GM19463 (cell line): ENCODE results near the gene LSM10.

Experiments
- ATAC-seq: cut with Tn5 transposase; IDR thresholded peaks from one replicate; pipeline ENCODE4 v1.9.1; 2021; ENCODE audit warnings: mild to moderate bottlenecking, moderate library complexity; ENCODE audit not compliant: unreplicated experiment

LSM10 gene

DNA sequence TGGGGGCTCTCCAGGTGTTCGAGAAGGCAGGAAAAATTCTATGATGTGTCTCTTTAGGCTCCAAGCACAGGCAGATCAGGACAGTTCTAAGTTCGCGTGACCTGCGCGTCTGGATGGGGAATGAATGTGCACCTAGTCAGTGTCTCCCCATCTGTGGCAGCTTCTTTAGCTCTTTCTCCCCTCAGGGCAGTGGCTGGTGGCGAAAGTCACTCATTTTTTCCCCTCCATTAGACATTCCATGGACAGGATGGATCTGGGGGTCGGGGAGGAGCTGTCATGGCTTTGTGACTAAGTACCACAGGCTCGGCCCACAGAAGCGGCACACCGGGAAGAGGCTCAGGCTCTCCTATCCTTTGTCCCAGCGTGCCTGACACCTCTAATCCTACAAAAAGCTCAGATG is 43.2 kb downstream of the LSM10 start:
- ATAC-seq: no peak

DNA sequence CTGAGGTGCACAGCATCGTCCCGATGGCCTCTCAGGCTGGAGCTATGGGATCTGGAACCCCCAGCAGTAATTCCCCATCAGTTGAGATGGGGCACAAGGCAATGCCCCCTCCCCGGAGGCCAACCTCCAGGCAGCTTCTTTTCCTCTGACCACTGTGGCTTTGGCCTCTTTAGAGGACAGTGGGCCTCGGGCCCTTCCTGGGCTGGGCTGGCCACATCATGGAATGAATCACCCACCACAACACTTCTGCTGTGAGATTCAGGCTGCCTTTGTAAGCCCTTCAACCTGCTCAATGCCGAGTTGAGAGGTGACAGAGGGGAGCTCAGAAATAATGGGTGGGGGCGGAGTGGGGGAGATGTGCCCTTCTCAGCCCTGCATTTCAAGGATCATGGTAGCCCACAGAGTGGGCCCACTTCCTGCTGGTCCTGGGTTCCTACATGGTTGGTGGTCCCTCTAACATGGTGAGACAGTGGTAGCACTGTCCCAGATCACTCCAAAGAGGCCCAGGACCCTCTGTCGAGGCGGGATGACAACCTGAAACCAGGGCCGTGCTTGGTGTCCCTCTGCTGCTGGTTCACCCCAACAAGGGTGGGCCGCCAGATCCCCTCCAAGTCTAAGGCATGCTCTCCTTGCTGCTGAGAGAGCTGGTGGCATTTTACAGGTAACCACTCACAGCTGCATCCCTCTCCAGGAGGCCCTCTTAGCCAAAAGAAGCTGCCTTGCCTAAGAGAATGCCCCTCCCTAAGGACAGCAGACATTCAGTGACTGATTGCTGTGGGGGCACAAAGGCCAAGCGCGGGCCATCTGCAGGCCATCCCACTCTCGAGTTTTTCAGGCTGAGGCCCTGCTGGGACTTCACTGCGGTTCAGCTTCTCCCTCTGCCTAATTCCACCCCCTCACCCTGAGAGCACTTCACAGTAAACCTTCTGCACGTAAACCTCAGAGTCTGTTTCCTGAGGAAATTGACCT is 44.5 kb downstream of the LSM10 start:
- ATAC-seq: no peak

DNA sequence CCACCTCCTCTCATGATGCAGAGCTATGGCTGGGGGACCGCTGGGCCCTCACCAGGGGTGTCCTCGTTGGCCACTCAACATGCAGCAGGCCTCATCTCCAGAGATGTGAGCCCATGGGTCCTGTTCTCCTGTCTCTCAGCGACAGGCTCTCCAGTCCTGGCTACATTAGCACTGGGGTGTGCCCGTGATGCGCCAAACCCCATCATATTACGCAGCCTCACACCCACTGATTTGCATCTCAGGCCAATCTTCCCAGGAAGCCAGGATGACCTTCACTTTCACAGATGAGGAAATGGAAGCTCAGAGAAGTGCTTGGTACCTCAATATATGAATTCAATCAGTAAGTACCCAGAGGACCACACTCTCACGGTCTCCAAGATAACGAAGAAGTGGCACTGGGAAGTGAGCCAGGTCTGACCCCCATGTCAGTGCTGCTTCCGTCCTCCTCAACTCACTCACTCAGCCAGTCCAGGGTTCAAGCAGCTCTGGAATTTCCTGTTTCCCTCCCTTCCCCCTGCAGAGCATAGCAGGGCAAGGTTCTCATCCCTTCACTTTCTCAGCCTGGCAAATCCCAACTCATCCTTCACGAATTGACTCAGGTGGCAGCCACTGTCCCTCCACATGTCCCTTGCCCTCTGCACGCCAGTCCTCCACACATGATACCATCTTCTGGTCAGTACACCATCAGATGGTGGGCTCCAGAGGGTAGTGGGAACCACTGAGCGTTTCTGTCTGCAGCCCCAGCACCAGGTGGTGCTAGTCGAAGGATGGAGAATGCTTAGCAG is 45.4 kb downstream of the LSM10 start:
- no peak for ATAC-seq

DNA sequence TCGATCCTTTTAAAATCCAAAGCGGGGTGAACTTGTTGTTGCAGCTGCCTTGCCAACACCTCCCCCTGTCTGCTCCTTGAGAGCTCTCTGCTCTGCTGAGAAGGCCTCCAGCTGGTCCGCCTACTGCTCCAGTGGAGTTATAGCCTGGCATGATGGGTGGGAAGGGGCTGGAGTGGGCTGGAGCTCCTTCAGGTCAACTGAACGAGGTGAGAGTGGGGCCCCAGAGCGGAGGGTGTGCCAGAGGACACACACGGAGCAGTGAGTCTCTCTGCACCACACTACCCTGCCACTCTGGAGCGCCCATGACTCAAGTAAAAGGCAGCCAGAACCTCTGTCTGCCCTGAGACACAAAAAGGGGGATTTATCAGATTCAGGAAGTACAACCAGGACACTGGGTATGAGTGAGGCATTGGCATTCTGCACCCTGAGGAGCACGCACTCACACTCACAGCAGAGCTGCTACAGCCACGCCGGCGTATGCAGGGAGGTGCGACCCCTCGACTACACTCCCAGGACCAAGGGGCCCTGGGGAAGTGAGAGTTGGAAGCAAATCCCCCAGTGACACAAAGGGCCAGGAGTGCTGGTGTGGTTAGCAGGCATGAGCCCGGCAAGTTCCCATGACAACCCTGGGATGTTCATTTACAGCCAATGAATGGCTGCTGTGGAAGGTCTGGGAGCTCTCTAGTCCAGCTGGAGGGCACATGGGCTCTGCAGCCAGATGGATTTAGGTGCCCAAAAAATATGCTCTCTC is 46.3 kb downstream of the LSM10 start:
- no peak for ATAC-seq

DNA sequence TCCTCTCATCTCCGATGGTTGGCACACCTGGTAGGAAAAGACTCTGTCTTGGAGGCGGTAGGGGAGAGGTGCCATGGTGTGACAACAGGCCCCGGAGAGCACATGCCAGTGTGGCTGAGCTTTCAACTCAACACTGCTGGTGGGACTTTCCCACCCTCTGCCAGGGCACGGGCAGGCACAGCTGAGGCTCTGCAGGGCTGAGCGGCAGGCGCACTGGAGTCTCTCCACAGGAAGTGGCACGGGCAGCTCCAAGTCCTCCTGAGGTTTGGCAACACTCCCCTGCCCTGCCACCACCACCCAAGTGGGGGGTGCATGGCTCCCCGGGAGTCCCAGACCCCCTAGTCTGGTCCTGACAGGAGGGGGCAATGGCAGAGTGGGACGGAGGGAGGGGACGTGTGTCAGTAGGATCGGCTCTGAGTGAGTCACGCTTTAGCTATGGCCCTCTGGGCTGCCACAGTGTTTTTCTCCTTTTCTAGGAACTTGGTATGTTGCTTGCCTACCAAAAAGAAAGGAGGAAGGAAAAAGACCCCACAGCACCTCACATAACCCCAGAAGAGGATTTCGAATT is 47.0 kb downstream of the LSM10 start:
- ATAC-seq: no peak

DNA sequence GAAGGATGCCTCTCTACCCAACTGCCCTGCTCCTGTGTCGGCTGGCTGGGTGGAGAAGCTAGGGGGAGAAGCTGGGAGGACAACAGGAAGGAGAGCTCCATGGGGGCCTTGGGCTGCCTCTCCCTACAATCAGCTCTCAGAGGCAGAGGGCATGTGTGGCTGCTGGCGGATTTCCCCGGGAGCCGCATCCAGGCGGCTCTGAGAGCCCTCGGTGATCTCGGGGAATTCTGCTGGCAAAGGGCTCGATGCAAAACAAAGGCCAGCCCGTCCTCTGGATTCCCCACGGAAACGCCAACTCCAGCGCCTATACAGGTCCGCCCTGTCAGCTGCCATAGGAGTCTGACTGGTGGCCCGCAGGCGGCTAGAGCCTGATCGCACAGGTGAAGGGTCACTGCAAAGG is 47.9 kb downstream of the LSM10 start:
- no peak for ATAC-seq

DNA sequence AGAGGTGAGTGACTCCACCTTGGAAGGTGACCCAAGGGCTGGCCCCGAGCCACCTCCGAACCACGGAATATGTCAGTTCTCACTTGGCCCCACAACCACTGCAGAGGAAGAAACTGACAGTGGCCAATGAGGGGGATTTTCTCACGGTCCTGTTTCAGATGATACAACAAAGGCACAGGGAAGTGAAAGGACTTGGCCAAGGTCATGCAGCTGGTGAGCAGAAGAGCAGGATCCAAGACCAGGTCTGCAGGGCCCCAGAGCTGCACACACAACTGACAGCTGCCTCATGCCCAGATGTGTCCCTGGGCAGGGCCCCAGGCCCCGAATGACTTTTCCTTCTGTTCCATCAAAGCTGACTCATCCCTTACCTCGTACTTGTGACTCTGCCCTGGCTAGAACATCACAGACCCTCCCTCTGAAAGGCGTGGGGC is 48.5 kb downstream of the LSM10 start:
- peak; percentile 90 for ATAC-seq

DNA sequence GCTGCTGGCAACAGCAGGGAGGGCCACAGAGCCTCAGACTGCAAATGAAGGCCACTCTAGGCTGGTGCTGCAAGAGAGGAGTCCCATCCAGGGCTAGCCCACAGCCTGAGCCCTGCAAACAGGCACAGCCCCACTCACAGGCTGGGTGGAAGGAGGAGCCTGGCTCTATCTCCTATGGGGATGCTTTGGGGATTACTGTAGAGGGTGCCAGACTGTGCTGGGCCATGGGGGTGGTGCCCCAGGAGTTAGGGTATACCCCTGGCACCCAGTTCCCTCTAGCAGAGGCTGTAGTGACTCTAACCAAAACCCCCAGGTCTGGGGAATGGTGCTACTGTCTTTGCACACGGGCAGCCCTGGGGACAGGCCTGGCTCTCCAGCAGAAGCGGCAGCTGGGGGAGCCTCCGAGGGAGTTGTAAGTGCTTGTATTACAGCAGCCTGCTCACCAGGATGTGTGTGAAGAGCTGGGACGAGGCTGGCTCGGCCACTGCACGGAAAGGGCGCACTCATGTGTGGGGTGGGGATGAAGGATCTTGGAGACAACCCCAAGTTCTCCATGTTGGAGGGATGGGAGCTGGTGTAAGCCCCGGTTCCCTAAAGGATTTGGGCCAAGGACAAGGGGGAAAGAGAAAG is 50.9 kb downstream of the LSM10 start:
- no peak for ATAC-seq

DNA sequence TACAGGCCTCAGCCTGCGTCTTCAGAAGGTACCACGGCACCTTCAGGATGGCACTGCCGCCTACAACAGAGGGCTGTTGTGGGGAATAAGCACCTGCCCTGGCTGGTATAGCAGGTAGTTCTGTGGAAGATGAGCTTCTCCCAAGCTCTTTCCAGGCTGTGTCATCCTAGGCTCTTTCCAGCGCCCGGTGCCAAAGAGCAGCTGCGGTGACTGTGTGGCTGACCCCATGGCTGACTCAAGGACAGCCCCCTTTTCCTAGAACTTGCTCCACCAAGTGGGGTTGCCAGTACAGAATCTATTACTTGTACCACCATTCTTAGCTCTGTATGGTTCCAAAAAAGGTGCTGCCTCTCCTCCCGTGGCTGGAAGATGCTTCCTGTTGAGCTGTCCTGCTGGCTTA is 52.4 kb downstream of the LSM10 start:
- no peak for ATAC-seq

DNA sequence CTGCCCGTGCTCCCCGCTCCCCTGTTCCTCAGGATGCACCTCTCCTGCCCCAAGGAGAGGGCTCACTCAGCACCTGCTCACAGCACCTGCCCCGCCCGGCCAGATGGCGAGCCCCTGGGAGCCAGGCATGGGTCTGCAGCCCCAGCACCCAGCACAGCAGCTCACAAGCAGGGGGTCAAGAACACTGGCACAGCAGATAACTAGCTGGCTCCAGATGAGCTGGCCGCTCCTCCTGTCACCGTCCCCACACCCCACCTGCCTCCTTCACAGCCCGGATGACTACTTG is 53.4 kb downstream of the LSM10 start:
- ATAC-seq: no peak

DNA sequence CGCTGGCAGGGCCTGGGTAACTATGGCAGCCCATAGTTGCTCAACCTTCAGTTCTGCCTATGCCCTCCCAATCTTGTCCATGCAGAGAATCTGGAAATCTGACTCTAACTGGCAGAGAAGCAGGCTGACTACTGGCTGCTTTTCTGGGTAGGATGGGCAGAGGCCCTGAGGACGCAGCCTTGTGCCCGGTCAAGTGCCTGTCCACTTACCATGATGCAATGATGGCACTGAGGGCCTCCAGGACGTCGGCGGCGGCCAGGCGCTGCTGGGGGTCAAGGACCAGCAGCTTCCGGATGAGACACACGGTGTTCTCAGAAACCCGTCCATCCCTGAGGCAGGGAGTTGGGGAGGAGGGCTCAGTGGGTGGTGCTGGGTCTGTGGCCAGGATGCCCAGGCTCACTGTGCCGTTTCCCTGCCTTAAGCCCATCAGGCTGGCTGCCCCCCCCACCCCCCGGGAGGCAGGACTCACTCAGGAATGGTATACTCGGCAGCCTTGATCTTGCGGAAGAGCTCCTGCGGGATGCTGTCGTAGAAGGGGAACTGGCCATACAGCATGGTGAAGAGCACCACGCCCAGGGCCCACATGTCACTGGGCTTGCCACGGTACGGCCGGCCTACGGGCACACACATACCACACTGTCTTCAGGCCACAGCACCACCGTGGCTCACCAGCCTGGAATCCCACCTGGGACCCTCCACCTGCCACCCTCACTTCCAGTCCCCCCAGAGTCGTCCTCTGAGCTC is 53.9 kb downstream of the LSM10 start:
- ATAC-seq: no peak
